Body of pancreas (tissue), 4 donors: ENCODE data around the gene MCM6. TPM values are rescaled to one million over a fixed set of nuclear protein-coding genes. Genes with fewer than 3 reads are reported as not detected.

Source experiments
- ATAC-seq: fragments of 150-250 bp; one replicate; pipeline ENCODE4 v1.9.1; 2016
- DNase-seq, 4 donors: peaks; one replicate each; pipeline ENCODE4 v3.0.0-alpha.2; 2019
- H3K27ac ChIP-seq, 4 donors: fragments of 200-600 bp; sonication (generic); 1 replicate in 3 of 4; 2 replicates in 1 of 4; pipeline versions ENCODE4 v1.5.1 to v1.6.1; 2016 to 2019; ENCODE audit warnings: mild to moderate bottlenecking in 1 of 4, mixed read lengths in 1 of 4, moderate library complexity in 1 of 4
- H3K27me3 ChIP-seq, 2 donors: fragments of 200-600 bp; sonication (generic); one replicate each; pipeline ENCODE4 v1.6.0; 2016; ENCODE audit warnings: mild to moderate bottlenecking in 1 of 2
- H3K36me3 ChIP-seq, 2 donors: fragments of 200-600 bp; sonication (generic); replicated peaks in 1 of 2; 2 replicates each; pipeline ENCODE4 v1.5.1; 2016; ENCODE audit warnings: low read depth in 2 of 2; ENCODE audit not compliant: insufficient read depth in 1 of 2
- H3K4me1 ChIP-seq: fragments of 200-600 bp; sonication (generic); one replicate; pipeline ENCODE4 v1.6.0; 2016
- H3K4me3 ChIP-seq, 2 donors: fragments of 200-600 bp; sonication (generic); 1 replicate in 1 of 2; 2 replicates in 1 of 2; pipeline ENCODE4 v1.5.1; 2016 to 2019
- H3K9me3 ChIP-seq, 3 donors: fragments of 200-600 bp; sonication (generic); 1 replicate in 2 of 3; 2 replicates in 1 of 3; pipeline ENCODE4 v1.5.1; 2016
- CTCF ChIP-seq, 7 experiments: fragments of 450-650 bp in 4 of 7; fragments of 200-600 bp in 3 of 7; sonication (generic) in 3 of 7; IDR thresholded peaks; one replicate each; pipeline ENCODE4 v1.5.1; 2016 to 2019; ENCODE audit warnings: antibody characterized with exemption in 7 of 7
- POLR2A ChIP-seq, 3 donors: fragments of 450-650 bp; IDR thresholded peaks; one replicate each; pipeline ENCODE4 v1.6.1; 2016; ENCODE audit warnings: antibody characterized with exemption in 3 of 3, mild to moderate bottlenecking in 2 of 3
- WGBS, 2 donors: methylation state at CpG; one replicate each; pipeline ENCODE4 v1.1.5; 2017; 5-methylcytosine and 5-hydroxymethylcytosine counted together
- intact Hi-C: fragments of 100-400 bp; cut with DNase I; formaldehyde crosslinking; loops from one replicate; pipeline ENCODE4 v1.15.1; 2023
- total RNA-seq, 2 donors: library from RNA; depleted of rRNA; stranded (reverse); fragments of >200 nt; gene quantifications; one replicate each; pipeline ENCODE4 v1.1.0, GENCODE V29; 2016

MCM6 gene
- total RNA-seq, 2 donors from 2014 or later, result 1.0 to 4.9 TPM

- Histone ChIP-seq H3K27me3 (no peaks in the 10 kb centered on the region), H3K9me3 (no peaks in the 10 kb centered on the region), H3K4me1 (no peaks in the 10 kb centered on the region), H3K27ac (no peak within 1 kb of the TSS), H3K4me3 (no peak within 1 kb of the TSS), H3K36me3 (no peaks in the 10 kb centered on the region)
- 96% methylated on average over 12 of the region's 12 CpGs for WGBS, 2 donors
- ATAC-seq, result no peak
- no peak for DNase-seq
- intact Hi-C loops, result no loop called here
- TF ChIP-seq CTCF (IDR thresholded peaks at IDR 0.05) (no peak), POLR2A (IDR thresholded peaks at IDR 0.05) (no peak)
Observed at GRCh38 chr2:135836596-135837270, 39.5 kb downstream of the MCM6 start, which contains the start of gene LCT. LCT (minus strand) TSS chr2:135837184; CDS start chr2:135837169, 15 bp downstream.

GRCh38 chr2:135832891-135833290, 43.4 kb downstream of the MCM6 start:
- TF ChIP-seq POLR2A (IDR thresholded peaks at IDR 0.05), result no peak
- no peak for TF ChIP-seq CTCF (IDR thresholded peaks at IDR 0.05)
- Histone ChIP-seq H3K27me3 (no peaks in the 10 kb centered on the region), H3K27ac (no peak overlapping the region), H3K4me3 (no peak overlapping the region), H3K4me1 (no peaks in the 10 kb centered on the region), H3K36me3 (no peaks in the 10 kb centered on the region), H3K9me3 (no peaks in the 10 kb centered on the region)
- DNase-seq (no peak), ATAC-seq (no peak)
- intact Hi-C loops, result no loop called here
- 85 to 90% methylated on average over 6 of the region's 6 CpGs for WGBS, 2 donors

GRCh38 chr2:135831180-135831812, 44.9 kb downstream of the MCM6 start:
- Histone ChIP-seq H3K4me1 (no peaks in the 10 kb centered on the region), H3K4me3 (no peak overlapping the region), H3K27me3 (no peaks in the 10 kb centered on the region), H3K27ac (no peak overlapping the region), H3K36me3 (no peaks in the 10 kb centered on the region), H3K9me3 (no peaks in the 10 kb centered on the region)
- ATAC-seq (no peak), DNase-seq (no peak)
- 66 to 67% methylated on average over 14 of the region's 14 CpGs for WGBS, 2 donors
- intact Hi-C loops, result no loop called here
- no peak for TF ChIP-seq CTCF (IDR thresholded peaks at IDR 0.05)
- TF ChIP-seq POLR2A (IDR thresholded peaks at IDR 0.05), result no peak

- Histone ChIP-seq H3K27me3 (no peaks in the 10 kb centered on the region), H3K27ac (no peak overlapping the region), H3K36me3 (no peaks in the 10 kb centered on the region), H3K4me1 (no peaks in the 10 kb centered on the region), H3K4me3 (no peak overlapping the region), H3K9me3 (no peaks in the 10 kb centered on the region)
- intact Hi-C loops, result no loop called here
- 74 to 76% methylated on average over 13 of the region's 13 CpGs for WGBS, 2 donors
- no peak for DNase-seq
- TF ChIP-seq CTCF (IDR thresholded peaks at IDR 0.05) (no peak), POLR2A (IDR thresholded peaks at IDR 0.05) (no peak)
- ATAC-seq, result no peak
Observed at GRCh38 chr2:135829378-135830135, 46.7 kb downstream of the MCM6 start.
